Endothelial cell of umbilical vein (primary cell): ENCODE data around the gene LRRC8B. TPM values are rescaled to one million over a fixed set of nuclear protein-coding genes. Genes with fewer than 3 reads are reported as not detected.
A peak's percentile ranks its signal among the peaks of the same experiment; 100 is the strongest.

Experiments used
- BruUV-seq: library from RNA; stranded (reverse); fragments of 400-500 nt; replicated peaks from 2 replicates; lab custom pipeline; 2021; lab: Mats Ljungman, UMichigan
- CTCF ChIA-PET: fragments of 300-600, 350-600 bp; sonication (Branson Sonifier 250); formaldehyde crosslinking; loops from one replicate; lab custom pipeline; 2021; ENCODE audit warnings: antibody characterized with exemption, inconsistent platforms; lab: Charles Lee
- POLR2A ChIA-PET: fragments of 300-600, 350-600 bp; sonication (Branson Sonifier 250); formaldehyde crosslinking; loops from one replicate; lab custom pipeline; 2021; ENCODE audit warnings: antibody characterized with exemption, inconsistent platforms; lab: Charles Lee
- DNase-seq: peaks from one replicate; pipeline ENCODE4 v3.0.0-alpha.2; 2011; ENCODE audit warnings: low read depth, low spot score
- FAIRE-seq: peaks from 2 replicates; lab custom pipeline; 2011; peaks lifted over from hg19 to GRCh38; lab: Jason Lieb, UNC
- H2AFZ ChIP-seq: 2 replicates; pipeline ENCODE4 v1.6.0; 2012; ENCODE audit warnings: low read depth, low read length, control low read depth, inconsistent platforms
- H3K27ac ChIP-seq: 2 replicates; pipeline ENCODE4 v1.5.1; 2011; ENCODE audit warnings: low read depth, mild to moderate bottlenecking, control low read depth, low read length, moderate library complexity; ENCODE audit not compliant: insufficient read depth
- H3K27me3 ChIP-seq, 2 experiments: 2 replicates each; pipeline versions ENCODE4 v1.6.0 to v1.6.1; 2011; ENCODE audit warnings: low read length in 2 of 2, mixed read lengths in 1 of 2; ENCODE audit not compliant: control insufficient read depth in 2 of 2, insufficient read depth in 2 of 2
- H3K36me3 ChIP-seq, 2 experiments: 2 replicates in 1 of 2; 3 replicates in 1 of 2; pipeline ENCODE4 v1.5.1; 2011; ENCODE audit warnings: low read length in 2 of 2, mild to moderate bottlenecking in 1 of 2, moderate library complexity in 1 of 2; ENCODE audit not compliant: control insufficient read depth in 2 of 2, insufficient read depth in 2 of 2; ENCODE audit errors: extremely low read depth in 1 of 2
- H3K4me1 ChIP-seq: 3 replicates; pipeline ENCODE4 v1.5.1; 2011; ENCODE audit warnings: mild to moderate bottlenecking, low read length; ENCODE audit not compliant: control insufficient read depth, insufficient read depth; ENCODE audit errors: extremely low read depth
- H3K4me2 ChIP-seq: 2 replicates; pipeline ENCODE4 v1.6.1; 2011; ENCODE audit warnings: low read length, control low read depth, mixed read lengths; ENCODE audit not compliant: insufficient read depth
- H3K4me3 ChIP-seq, 3 experiments: fragments of 200-600 bp in 1 of 3; sonication (generic), shearing (Covaris generic) in 1 of 3; replicated peaks in 1 of 3; 2 replicates each; pipeline ENCODE4 v1.5.1; 2011 to 2016; ENCODE audit warnings: control low read depth in 3 of 3, low read length in 3 of 3, mild to moderate bottlenecking in 2 of 3, inconsistent platforms in 1 of 3, low read depth in 1 of 3, moderate library complexity in 1 of 3; ENCODE audit not compliant: insufficient read depth in 1 of 3
- H3K79me2 ChIP-seq: 2 replicates; pipeline ENCODE4 v1.6.0; 2012; ENCODE audit warnings: low read length, inconsistent platforms; ENCODE audit not compliant: control insufficient read depth, insufficient read depth
- H3K9ac ChIP-seq: replicated peaks from 2 replicates; pipeline ENCODE3; 2011; ENCODE audit warnings: low read length, control low read depth; ENCODE audit not compliant: insufficient read depth; ENCODE audit errors: extremely low read depth
- H3K9me1 ChIP-seq: replicated peaks from 3 replicates; pipeline ENCODE4 v1.6.0; 2011; ENCODE audit warnings: mild to moderate bottlenecking, low read length; ENCODE audit not compliant: control insufficient read depth, insufficient read depth; ENCODE audit errors: extremely low read depth
- H3K9me3 ChIP-seq: replicated peaks from 2 replicates; pipeline ENCODE4 v1.5.1; 2012; ENCODE audit warnings: low read length, inconsistent platforms; ENCODE audit not compliant: control insufficient read depth, insufficient read depth
- H4K20me1 ChIP-seq: replicated peaks from 2 replicates; pipeline ENCODE3; 2011; ENCODE audit warnings: mild to moderate bottlenecking, low read length; ENCODE audit not compliant: control insufficient read depth, insufficient read depth; ENCODE audit errors: extremely low read depth
- CTCF ChIP-seq, 2 donors: IDR thresholded peaks; 1 replicate in 1 of 2; 2 replicates in 1 of 2; pipeline ENCODE4 v1.5.1; 2011; ENCODE audit warnings: low read length in 2 of 2, mild to moderate bottlenecking in 2 of 2, moderate library complexity in 2 of 2, control low read depth in 1 of 2, inconsistent platforms in 1 of 2, low read depth in 1 of 2; ENCODE audit not compliant: insufficient read depth in 1 of 2; ENCODE audit errors: extremely low read depth in 1 of 2
- EZH2 ChIP-seq: IDR thresholded peaks from 2 replicates; pipeline ENCODE4 v1.6.1; 2012; ENCODE audit warnings: borderline replicate concordance, low read depth, mild to moderate bottlenecking, moderate library complexity, low read length, inconsistent platforms; ENCODE audit not compliant: severe bottlenecking
- FOS ChIP-seq: IDR thresholded peaks from 2 replicates; pipeline ENCODE4 v1.6.1; 2011; ENCODE audit warnings: mild to moderate bottlenecking, low read length, moderate library complexity, borderline replicate concordance; ENCODE audit not compliant: insufficient read depth
- GATA2 ChIP-seq: IDR thresholded peaks from 2 replicates; pipeline ENCODE4 v1.7.0; 2011; ENCODE audit warnings: low read depth, mild to moderate bottlenecking, moderate library complexity, mixed read lengths, low read length; ENCODE audit not compliant: insufficient read length, insufficient read depth
- JUN ChIP-seq: IDR thresholded peaks from 2 replicates; pipeline ENCODE4 v1.6.1; 2011; ENCODE audit warnings: borderline replicate concordance, low read depth; ENCODE audit not compliant: insufficient read length, insufficient read depth
- MAX ChIP-seq: IDR thresholded peaks from 2 replicates; pipeline ENCODE4 v1.6.1; 2011; ENCODE audit not compliant: insufficient read depth, insufficient read length
- MYC ChIP-seq: IDR thresholded peaks from one replicate; pipeline ENCODE4 v1.6.1; 2011; ENCODE audit warnings: mild to moderate bottlenecking, low read depth, low read length
- POLR2A ChIP-seq: IDR thresholded peaks from 2 replicates; pipeline ENCODE4 v1.6.1; 2012; ENCODE audit warnings: low read depth, mild to moderate bottlenecking, control low read depth, low read length
- POLR2AphosphoS5 ChIP-seq: IDR thresholded peaks from 2 replicates; pipeline ENCODE4 v1.6.1; 2012; ENCODE audit warnings: low read depth, mild to moderate bottlenecking, control low read depth, low read length, moderate library complexity; ENCODE audit not compliant: insufficient read depth
- dilution Hi-C: fragments of 300-500 bp; cut with MboI; formaldehyde crosslinking; loops from one replicate; pipeline ENCODE4 v1.15.0; 2019; ENCODE audit warnings: low sequenced_read_pairs; ENCODE audit not compliant: extremely low pct_ligation_motif_present
- intact Hi-C: fragments of 100-400 bp; cut with micrococcal nuclease; formaldehyde crosslinking; loops from one replicate; pipeline ENCODE4 v1.10.0; 2022
- polyA plus RNA-seq, 4 experiments: library from polyadenylated mRNA; depleted of rRNA in 3 of 4; stranded (reverse) in 3 of 4; unstranded in 1 of 4; fragments of >200 nt; gene quantifications; 2 replicates each; pipeline versions ENCODE4 v1.2.1 to v1.2.3, GENCODE V29; 2011 to 2012; ENCODE audit warnings: missing spikeins in 1 of 4
- total RNA-seq: library from RNA; stranded (reverse); gene quantifications from 2 replicates; pipeline ENCODE4 v1.2.3, GENCODE V29; 2021

Gene LRRC8B
- total and polyA plus RNA-seq, 2 donors (not counting 3 experiments of a cell fraction or from before 2014, with no cell fraction given): 15.2 to 15.8 TPM

- CTCF ChIA-PET: interaction anchor here (0.9 to 1.8 kb wide), 6 partner anchors 18 to 199 kb away, joined by 3 to 5 read pairs (median 4); no protein-coding TSS in a partner anchor
- Histone ChIP-seq H2AFZ (no peak overlapping the region), H3K36me3 (no peaks in the 10 kb centered on the region)
These were observed 39.5 kb downstream of the LRRC8B start for GRCh38 chr1:89563957-89564604.

GRCh38 chr1:89565521-89565920, 40.9 kb downstream of the LRRC8B start:
- no peak overlapping the region for H3K4me3 ChIP-seq
- no peaks in the 10 kb centered on the region for H3K9me3 ChIP-seq
- no peak overlapping the region for H2AFZ ChIP-seq
- H3K4me1 ChIP-seq: no peaks in the 10 kb centered on the region
- dilution Hi-C loops: no loop called here
- no peak for TF ChIP-seq GATA2
- TF ChIP-seq MYC: no peak
- TF ChIP-seq POLR2AphosphoS5: no peak
- TF ChIP-seq MAX: no peak
- TF ChIP-seq JUN: no peak
- no peak for TF ChIP-seq EZH2
- no peak for TF ChIP-seq FOS
- TF ChIP-seq CTCF (IDR thresholded peaks at IDR 0.05; ENCODE audit: extremely low read depth in 1 of 2, insufficient read depth in 1 of 2, low read depth in 1 of 2, low read length in 2 of 2): no peak
- no peak for TF ChIP-seq POLR2A
- no peaks in the 10 kb centered on the region for H4K20me1 ChIP-seq
- POLR2A ChIA-PET: no interaction called here
- CTCF ChIA-PET: interaction anchor here (1.3 kb wide), 1 partner anchor 82 kb away, joined by 3 read pairs; no protein-coding TSS in a partner anchor
- H3K36me3 ChIP-seq: no peaks in the 10 kb centered on the region
- BruUV-seq: no TSS peak
- H3K9ac ChIP-seq: no peak overlapping the region
- no peaks in the 10 kb centered on the region for H3K79me2 ChIP-seq
- no peak overlapping the region for H3K4me2 ChIP-seq
- DNase-seq: no peak
- intact Hi-C loops: no loop called here
- no peaks in the 10 kb centered on the region for H3K9me1 ChIP-seq
- no peaks in the 10 kb centered on the region for H3K27me3 ChIP-seq
- no peak for FAIRE-seq
- no peak overlapping the region for H3K27ac ChIP-seq

More at GRCh38 chr1:89563957-89564604, 39.5 kb downstream of the LRRC8B start:
- POLR2A ChIA-PET: interaction anchor here (0.7 kb wide), 1 partner anchor 18 kb away, joined by 3 read pairs; no protein-coding TSS in a partner anchor
- Histone ChIP-seq H3K4me1 (no peaks in the 10 kb centered on the region), H3K4me2 (no peak overlapping the region), H3K79me2 (no peaks in the 10 kb centered on the region), H4K20me1 (no peaks in the 10 kb centered on the region), H3K9me1 (no peaks in the 10 kb centered on the region), H3K9ac (no peak overlapping the region), H3K9me3 (no peaks in the 10 kb centered on the region), H3K27ac (no peak overlapping the region), H3K27me3 (no peaks in the 10 kb centered on the region), H3K4me3 (no peak overlapping the region)
- FAIRE-seq (no peak), DNase-seq (peak; percentile 25)
- no peak for TF ChIP-seq MYC
- TF ChIP-seq GATA2: no peak
- no peak for TF ChIP-seq MAX
- TF ChIP-seq POLR2AphosphoS5: no peak
- TF ChIP-seq JUN: no peak
- no peak for TF ChIP-seq EZH2
- TF ChIP-seq FOS: no peak
- dilution Hi-C loops: no loop called here
- BruUV-seq: no TSS peak
- intact Hi-C loops: no loop called here
